DMS153 treated with DMSO at 0.1 percent for 48 hours (cell line): ENCODE measurements around the gene HDAC4.
A peak's percentile ranks its signal among the peaks of the same experiment; 100 is the strongest.

Source experiments
- DNase-seq: peaks from one replicate; lab custom pipeline; 2025; ENCODE audit not compliant: unreplicated experiment; lab: John Stamatoyannopoulos, UW

The HDAC4 gene

GRCh38 chr2:239194731-239195317 is 206.0 kb downstream of the HDAC4 start:
- DNase-seq, result no peak

- DNase-seq, result no peak
Observed at GRCh38 chr2:239193925-239194677, 206.7 kb downstream of the HDAC4 start.

- no peak for DNase-seq
Observed at GRCh38 chr2:239193401-239193811, 207.4 kb downstream of the HDAC4 start.

- DNase-seq, result no peak
Observed at GRCh38 chr2:239192975-239193374, 207.8 kb downstream of the HDAC4 start.

GRCh38 chr2:239192456-239192855 is 208.4 kb downstream of the HDAC4 start:
- DNase-seq, result peak; percentile 17

GRCh38 chr2:239190921-239191885 is 209.6 kb downstream of the HDAC4 start:
- DNase-seq, result no peak

GRCh38 chr2:239190361-239190760 is 210.5 kb downstream of the HDAC4 start:
- no peak for DNase-seq

- DNase-seq, result no peak
Observed at GRCh38 chr2:239189711-239190131, 211.1 kb downstream of the HDAC4 start.

- DNase-seq, result no peak
Observed at GRCh38 chr2:239188536-239188935, 212.3 kb downstream of the HDAC4 start.

- no peak for DNase-seq
Observed at GRCh38 chr2:239187464-239188253, 213.2 kb downstream of the HDAC4 start.

- DNase-seq, result no peak
Observed at GRCh38 chr2:239186516-239187357, 214.1 kb downstream of the HDAC4 start.

GRCh38 chr2:239184968-239185903 is 215.6 kb downstream of the HDAC4 start:
- no peak for DNase-seq

- no peak for DNase-seq
Observed at GRCh38 chr2:239184179-239184578, 216.6 kb downstream of the HDAC4 start.

GRCh38 chr2:239182981-239183791 is 217.6 kb downstream of the HDAC4 start:
- DNase-seq, result no peak

GRCh38 chr2:239181903-239182581 is 218.8 kb downstream of the HDAC4 start:
- DNase-seq, result peak; percentile 86

- peak; percentile 86 for DNase-seq
Observed at GRCh38 chr2:239181074-239181902, 219.5 kb downstream of the HDAC4 start.
